GM21367 (cell line): ENCODE measurements around the gene PIPOX.

Source experiments
- ATAC-seq: cut with Tn5 transposase; IDR thresholded peaks from one replicate; pipeline ENCODE4 v1.9.1; 2021; ENCODE audit not compliant: unreplicated experiment

The PIPOX gene

GRCh38 chr17:29042679-29043538 lies at the start of gene PIPOX:
TSS of gene PIPOX (plus strand) at chr17:29043141. CDS start at chr17:29043226, 85 bp downstream.
- ATAC-seq = no peak

GRCh38 chr17:28993645-28994426 lies 49.1 kb upstream of the PIPOX start:
- ATAC-seq = no peak

- ATAC-seq = no peak
Observed at GRCh38 chr17:28996554-28997096, 46.3 kb upstream of the PIPOX start.

DNA sequence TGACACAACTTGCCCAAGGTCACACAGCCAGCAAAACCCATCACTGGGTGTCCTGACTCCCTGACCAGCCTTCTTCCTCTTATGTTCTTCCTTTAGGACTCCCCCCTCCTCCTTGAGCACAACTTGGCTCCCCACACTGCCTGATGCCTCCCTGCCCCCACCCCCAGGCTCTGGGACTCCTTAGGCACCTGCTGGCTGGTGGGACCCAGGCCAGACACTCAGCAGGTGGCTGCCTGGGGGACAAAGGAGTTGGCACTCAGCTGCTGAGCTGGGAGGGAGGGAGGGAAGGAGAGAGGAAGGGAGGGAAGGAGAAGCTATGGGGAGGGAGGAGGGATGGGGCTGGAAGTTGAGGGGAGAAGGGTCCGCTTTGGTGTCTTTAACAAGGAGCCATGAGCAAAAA lies 45.1 kb upstream of the PIPOX start:
- no peak for ATAC-seq

DNA sequence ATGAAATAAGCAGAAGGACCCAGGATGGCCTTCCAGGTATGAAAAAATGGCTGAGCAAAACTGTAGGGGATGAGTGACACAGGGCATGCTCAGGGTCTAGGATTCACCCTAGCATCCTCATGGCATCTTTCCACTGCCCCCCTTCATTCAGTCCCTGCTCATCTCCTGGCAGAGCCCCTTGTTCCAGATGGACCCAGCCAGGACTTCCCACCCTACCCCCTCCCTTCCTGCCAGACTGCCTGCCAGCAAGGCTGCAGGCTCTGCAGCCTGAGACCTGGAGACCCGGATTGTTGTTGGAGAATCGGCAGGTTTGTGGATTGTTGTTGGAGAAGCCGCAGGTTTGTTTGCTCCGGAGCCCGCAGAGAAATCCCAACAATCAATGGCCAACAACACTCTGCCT lies 43.7 kb upstream of the PIPOX start:
- no peak for ATAC-seq

DNA sequence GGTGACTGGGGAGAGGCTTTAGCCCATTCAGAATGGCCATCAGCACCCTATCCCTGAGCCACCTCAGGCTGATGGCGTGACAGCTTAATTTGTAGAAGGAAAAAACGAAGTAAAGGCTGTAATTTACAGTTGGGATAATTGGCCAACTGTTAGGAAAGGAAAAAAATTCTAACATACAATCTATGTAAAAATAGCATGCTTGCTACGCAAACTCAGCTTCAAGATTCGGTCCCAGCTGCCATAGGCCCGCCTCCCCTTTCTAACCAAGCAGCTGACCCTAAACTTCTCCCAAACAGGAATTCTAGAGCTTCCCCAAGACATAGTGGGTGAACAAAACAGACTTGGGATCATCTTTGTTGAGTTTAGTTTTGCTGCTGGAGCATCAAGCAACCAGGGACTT lies 42.0 kb upstream of the PIPOX start:
- no peak for ATAC-seq

GRCh38 chr17:29002811-29003210 lies 40.1 kb upstream of the PIPOX start:
- ATAC-seq = no peak

DNA sequence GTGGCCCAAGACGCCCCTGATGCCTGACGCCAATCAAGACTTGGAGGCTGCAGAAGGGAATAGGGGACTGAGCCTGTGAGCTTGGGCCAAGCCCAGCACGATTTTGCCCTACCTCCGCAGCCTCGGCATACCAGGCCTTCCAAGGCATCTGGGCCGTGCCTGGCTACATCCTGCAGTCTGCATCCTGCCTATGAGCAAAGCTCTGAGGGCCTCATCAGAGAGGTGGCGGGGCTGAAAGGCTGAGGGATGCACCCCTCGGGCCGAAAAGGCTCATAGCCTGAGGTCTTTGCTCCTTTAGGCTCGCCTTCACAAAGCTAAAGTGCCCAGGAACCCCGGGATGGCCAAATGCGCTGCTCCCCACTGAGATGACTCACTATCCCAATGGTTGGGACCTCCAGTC lies 39.7 kb upstream of the PIPOX start:
- ATAC-seq = no peak

DNA sequence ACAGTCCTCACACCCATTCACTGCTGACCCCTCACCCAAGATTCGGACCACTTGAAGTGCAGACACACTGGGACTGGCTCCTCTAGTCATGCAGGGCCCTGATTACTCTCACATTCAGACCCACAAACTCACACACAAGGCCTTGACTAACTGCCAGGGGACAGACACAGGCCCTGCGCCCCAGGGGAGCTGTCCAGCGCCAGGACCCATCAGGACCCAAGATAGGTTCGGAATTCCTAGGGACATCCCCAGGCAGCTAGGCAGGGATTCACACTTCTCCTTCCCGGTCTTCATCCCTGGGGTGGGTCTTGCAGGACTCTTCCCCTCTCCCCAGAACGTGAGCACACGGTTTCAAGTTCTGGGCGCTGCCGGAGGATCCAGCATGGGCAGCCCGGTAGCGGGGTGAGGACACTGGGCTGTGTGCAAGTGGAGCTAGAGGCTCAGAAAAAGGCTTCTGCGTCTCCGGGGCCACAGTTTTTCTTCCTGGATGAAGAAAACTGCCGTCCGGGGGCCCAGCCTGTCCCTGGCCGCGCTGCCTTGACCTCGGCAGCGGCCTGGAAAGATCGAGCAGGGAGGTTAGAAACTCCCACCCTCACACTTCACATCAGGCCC lies 38.8 kb upstream of the PIPOX start:
- no peak for ATAC-seq

- ATAC-seq = no peak
Observed at GRCh38 chr17:29005936-29006511, 36.9 kb upstream of the PIPOX start, which contains the start of gene SEZ6. TSS of gene SEZ6 (minus strand) at chr17:29006033. CDS start at chr17:29005869, 164 bp downstream.

DNA sequence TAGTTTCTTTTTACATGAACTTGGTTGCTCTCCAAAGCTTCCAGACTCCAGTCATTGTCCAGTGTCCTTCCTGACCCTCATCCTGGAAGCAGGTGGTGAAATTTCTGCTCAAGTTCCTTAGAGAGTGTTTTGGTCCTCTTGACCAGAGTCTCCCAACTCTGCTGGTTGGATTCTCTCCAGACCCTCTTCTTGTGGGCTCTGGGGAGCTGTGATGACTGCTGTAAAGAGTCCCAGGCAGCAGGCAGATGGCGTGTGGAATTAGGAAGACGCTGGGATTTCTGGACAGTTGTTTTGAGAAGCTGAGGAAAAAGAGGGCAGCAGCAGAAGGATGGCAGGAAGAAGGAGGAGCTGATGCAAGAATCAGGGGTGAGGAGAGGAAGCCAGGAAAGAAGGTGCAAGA lies 35.5 kb upstream of the PIPOX start:
- ATAC-seq = no peak

GRCh38 chr17:29007860-29008455 lies 35.0 kb upstream of the PIPOX start:
- ATAC-seq = no peak

DNA sequence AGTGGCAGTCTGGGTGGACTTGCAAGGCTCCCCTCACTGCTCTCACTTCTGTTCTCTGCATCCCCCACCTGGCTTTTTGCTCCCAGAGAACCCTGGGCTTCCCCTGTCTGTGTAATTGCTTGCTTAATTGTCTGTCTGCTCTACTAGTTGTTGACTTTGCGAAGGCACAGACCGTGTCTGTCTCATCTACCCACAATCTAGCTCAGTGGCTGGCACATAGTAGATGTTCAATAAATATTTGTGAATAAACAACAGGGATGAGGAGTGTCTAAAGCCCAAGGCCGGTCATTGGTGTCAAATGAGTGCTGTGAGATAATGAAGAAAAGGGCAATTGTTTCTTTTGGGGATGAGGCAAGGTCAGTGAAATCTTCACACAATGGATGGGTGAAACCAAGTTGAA lies 34.4 kb upstream of the PIPOX start:
- no peak for ATAC-seq

DNA sequence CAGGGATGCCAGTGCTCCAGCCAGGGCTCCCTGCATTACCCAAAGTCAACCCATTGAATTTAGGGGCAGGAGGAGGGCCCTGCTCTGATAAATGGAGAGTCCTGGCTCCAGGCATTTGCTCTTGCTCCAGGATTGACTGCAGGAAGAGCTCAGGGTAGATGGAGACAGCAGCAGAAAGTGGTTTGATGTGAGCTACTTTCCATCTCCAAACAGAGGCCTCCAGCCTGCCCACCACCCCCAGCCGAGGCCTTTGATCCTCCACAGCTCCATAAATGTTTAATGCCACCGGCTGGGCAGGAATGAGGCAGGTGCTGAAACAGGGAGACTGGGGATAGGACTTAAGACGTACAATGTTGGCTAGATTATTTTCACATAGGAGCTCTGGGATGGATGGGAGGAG lies 32.8 kb upstream of the PIPOX start:
- no peak for ATAC-seq

DNA sequence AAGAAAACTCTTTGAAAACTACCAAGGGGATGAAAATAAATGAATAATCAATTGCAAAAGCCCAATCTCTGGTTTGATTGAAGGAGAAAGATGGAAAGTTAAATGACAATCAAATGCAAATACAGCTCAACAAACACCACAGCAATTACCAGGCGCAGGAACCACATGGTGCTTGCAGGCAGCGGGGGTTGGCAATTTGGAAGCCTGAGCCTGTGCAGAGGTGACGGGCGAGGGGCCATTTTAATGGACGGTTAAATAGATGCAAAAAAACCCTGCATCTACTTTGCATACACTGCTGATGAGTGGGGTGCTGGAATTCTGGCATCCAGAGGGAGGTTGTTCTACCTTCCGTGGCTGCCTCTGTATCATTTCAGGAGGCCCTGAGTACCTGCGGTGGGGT lies 32.4 kb upstream of the PIPOX start:
- no peak for ATAC-seq

- no peak for ATAC-seq
Observed at GRCh38 chr17:29012535-29012934, 30.4 kb upstream of the PIPOX start.

- no peak for ATAC-seq
Observed at GRCh38 chr17:29014716-29015115, 28.2 kb upstream of the PIPOX start.

DNA sequence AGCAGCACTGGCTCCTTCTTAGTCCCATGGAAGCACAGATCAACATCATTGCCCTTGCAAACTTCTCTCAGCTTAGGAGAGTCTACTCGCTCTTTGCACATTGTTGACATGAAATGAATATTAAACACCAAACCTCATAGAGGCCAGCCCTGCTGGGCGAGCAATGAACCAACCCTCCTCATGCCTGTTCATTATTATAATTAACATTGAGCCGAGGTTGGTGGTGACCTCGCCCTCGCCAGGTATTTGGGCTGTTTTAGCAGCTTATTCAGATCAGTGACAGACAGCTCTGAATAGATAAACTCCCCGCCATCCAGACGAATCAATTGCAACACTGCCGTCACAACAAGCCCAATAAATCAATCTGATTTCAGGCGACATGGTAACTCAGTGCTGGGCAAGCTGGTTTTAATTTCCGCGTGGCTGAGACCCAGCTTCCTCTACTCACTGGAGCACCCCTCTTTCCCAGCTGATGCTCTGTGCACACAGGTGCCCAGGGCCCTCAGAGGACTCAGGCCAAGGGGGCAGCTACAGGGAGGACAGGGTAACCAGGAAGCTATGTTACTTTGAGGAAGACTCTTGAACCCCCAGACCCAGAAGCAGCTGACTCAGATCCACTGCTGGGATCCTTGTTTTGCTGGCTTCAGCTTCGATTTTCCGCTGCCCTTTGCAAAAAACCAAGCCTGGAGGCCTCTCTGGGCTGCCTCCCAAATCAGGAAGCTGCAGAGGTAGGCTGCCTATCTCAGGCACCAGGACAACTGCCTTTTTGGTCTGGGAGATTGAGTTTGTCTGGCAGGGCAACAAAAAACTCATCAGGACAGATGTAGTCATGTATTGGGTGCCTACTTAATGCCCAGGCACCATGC lies 26.4 kb upstream of the PIPOX start:
- ATAC-seq = no peak

DNA sequence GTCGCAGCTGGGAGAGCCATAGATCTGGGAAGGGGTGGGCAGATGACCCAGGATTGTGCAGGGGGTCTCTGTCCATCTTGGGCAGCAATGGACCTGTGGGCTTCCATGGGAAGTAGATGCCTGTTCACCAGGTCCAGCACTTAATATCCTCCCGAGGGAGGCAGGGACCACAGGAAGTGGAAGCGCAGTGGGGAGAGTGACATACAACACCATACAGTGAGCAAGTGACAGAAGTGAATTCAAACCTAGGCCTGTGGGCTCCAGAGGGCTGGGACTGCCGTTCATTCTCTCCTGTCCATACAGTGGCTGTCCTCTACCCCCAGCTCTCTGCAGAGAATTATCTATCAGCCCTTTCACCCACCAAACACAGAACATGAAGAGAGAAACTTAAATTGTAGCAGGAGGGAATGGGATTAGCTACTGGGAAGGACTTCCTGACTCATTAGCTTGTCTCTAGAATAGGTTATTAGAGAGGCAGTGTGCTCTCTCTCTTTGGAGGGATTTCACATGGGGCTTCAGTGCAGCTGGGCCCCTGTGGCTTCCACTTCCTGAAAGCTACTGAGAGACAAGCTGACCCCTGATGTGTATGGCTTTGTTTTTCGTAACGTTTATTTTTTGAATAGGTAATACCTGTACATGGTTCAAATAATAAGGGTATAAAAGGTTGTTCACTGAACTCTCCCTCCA lies 24.0 kb upstream of the PIPOX start:
- no peak for ATAC-seq
